Heart right ventricle (tissue), 16 donors: ENCODE measurements around the gene LRRC7. TPM values are rescaled to one million over a fixed set of nuclear protein-coding genes. Genes with fewer than 3 reads are reported as not detected.

Source experiments
- ATAC-seq, 8 donors: fragments of 200-7000 bp; cut with Tn5 transposase; one replicate each; pipeline ENCODE4 v1.9.1; 2020; ENCODE audit warnings: mild to moderate bottlenecking in 8 of 8, moderate library complexity in 8 of 8, moderate number of reproducible peaks in 1 of 8
- DNase-seq, 2 donors: peaks; one replicate each; pipeline ENCODE4 v3.0.0-alpha.2; 2020
- H3K27ac ChIP-seq, 10 donors: fragments of 200-600 bp; sonication (generic) in 2 of 10; one replicate each; pipeline versions ENCODE4 v1.5.0 to v1.8.0; 2020 to 2022; ENCODE audit warnings: mild to moderate bottlenecking in 3 of 10
- H3K27me3 ChIP-seq, 7 donors: fragments of 200-600 bp; one replicate each; pipeline ENCODE4 v1.8.0; 2021 to 2022; ENCODE audit warnings: mild to moderate bottlenecking in 2 of 7
- H3K36me3 ChIP-seq, 9 donors: fragments of 200-600 bp; sonication (generic) in 1 of 9; one replicate each; pipeline versions ENCODE4 v1.5.0 to v1.8.0; 2020 to 2022; ENCODE audit warnings: mild to moderate bottlenecking in 2 of 9
- H3K4me1 ChIP-seq, 9 donors: fragments of 200-600 bp; sonication (generic) in 1 of 9; one replicate each; pipeline versions ENCODE4 v1.5.0 to v1.8.0; 2020 to 2022; ENCODE audit warnings: mild to moderate bottlenecking in 4 of 9
- H3K4me3 ChIP-seq, 10 donors: fragments of 200-600 bp; sonication (generic) in 2 of 10; one replicate each; pipeline versions ENCODE4 v1.5.0 to v1.8.0; 2020 to 2022; ENCODE audit warnings: mild to moderate bottlenecking in 7 of 10, moderate library complexity in 2 of 10
- H3K9me3 ChIP-seq, 11 donors: fragments of 200-600 bp in 10 of 11; sonication (generic) in 2 of 11; one replicate each; pipeline versions ENCODE4 v1.5.0 to v1.8.0; 2013 to 2022; ENCODE audit warnings: mild to moderate bottlenecking in 2 of 11, control low read depth in 1 of 11, moderate library complexity in 1 of 11
- WGBS, 2 donors: extraction: QIAGEN DNeasy Blood & Tissue Kit; methylation state at CpG; one replicate each; pipeline ENCODE4 v1.1.7; 2013; ENCODE audit warnings: inconsistent platforms in 1 of 2; 5-methylcytosine and 5-hydroxymethylcytosine counted together
- intact Hi-C, 10 donors: fragments of 100-400 bp; cut with DNase I; formaldehyde crosslinking; loops; one replicate each; pipeline versions ENCODE4 v1.11.1 to v1.14.2; 2022
- polyA plus RNA-seq, 2 donors: library from polyadenylated mRNA; stranded (reverse); fragments of 200-250 nt; gene quantifications; one replicate each; pipeline ENCODE4 v1.2.3, GENCODE V29; 2013
- total RNA-seq, 10 donors: library from RNA; stranded (reverse); fragmentation: NEBNext Ultra II Directional in 3 of 10; extraction: Animal tissue kit (Norgen Biotek cat#: 25700) in 3 of 10; gene quantifications; one replicate each; pipeline versions ENCODE4 v1.2.1 to v1.2.4, GENCODE V29; 2021 to 2023
- TF ChIP-seq, protein P1 (sequence below), 9 donors: fragments of 200-600 bp; sonication (generic) in 2 of 9; IDR thresholded peaks; one replicate each; pipeline versions ENCODE4 v1.5.0 to v1.8.0; 2021 to 2022; ENCODE audit warnings: antibody characterized with exemption in 9 of 9, mild to moderate bottlenecking in 5 of 9, moderate library complexity in 1 of 9
- donor health status: Arrhythmogenic right ventricular cardiomyopathy.
- donor health status: ischemic (EF 13 %, LVEDD 7.1; RV severe dilation, severe dysfunction).
- donor health status: healthy with polysubstance abuse.
- donor health status: DM: no; HTN: yes; CAD: no.
- donor health status: DM: no; HTN: no; CAD: no.
- donor health status: ischemic (EF 25% LVEDD 6.9; RV normal size, moderate dysfunction).
- donor health status: ischemic (EF 25% LVEDD 5.7; RV mildly dilated, moderate dysfunction).
- donor health status: healthy.
- donor health status: DM: yes; HTN: yes; CAD: no.
- donor health status: Ischemic cardiomyopathy.
- donor health status: ischemic (EF 35%, LVEDD 5.7; RV mildly dilated, moderate dysfunction).
- donor health status: nonischemic (EF 11% LVEDD 7.7; RV severe dilation, severe dysfunction).
- donor health status: DM: yes; HTN: yes; CAD: no.
- donor health status: PGD.
- donor health status: ischemic (EF 29% LVEDD 5.4; RV normal size, mild dysfunction).
- donor health status: nonischemic (EF 23%, LVEDD 6.1; RV moderate dilation, normal function).

Gene LRRC7
- total and polyA plus RNA-seq, 12 donors, result 0.03 to 2.1 (median 0.59) TPM

DNA sequence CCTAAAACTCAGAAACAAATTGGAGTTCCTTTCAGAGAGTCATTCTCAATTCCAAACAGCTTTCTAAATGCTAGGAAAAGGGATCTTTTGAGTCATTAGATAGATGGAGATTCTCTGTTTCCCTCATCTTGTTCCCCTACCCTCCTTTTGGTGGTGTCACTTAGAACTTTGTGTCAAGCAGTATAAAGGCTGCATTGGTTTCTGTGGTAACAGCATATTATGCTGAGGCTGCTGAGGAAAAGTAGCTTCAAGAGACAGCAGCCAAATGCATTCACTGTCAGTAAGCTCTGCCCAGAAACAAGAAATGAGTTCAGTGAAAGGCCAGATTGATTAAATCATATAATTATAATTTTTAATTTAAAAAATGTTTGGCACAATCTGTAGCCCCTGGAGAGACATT, 493.5 kb downstream of the LRRC7 start:
- Histone ChIP-seq H3K27ac (no peak overlapping the region), H3K36me3 (no peaks in the 10 kb centered on the region), H3K4me1 (no peaks in the 10 kb centered on the region), H3K4me3 (no peak overlapping the region), H3K9me3 (no peaks in the 10 kb centered on the region), H3K27me3 (no peaks in the 10 kb centered on the region)
- TF ChIP-seq, protein P1, sequence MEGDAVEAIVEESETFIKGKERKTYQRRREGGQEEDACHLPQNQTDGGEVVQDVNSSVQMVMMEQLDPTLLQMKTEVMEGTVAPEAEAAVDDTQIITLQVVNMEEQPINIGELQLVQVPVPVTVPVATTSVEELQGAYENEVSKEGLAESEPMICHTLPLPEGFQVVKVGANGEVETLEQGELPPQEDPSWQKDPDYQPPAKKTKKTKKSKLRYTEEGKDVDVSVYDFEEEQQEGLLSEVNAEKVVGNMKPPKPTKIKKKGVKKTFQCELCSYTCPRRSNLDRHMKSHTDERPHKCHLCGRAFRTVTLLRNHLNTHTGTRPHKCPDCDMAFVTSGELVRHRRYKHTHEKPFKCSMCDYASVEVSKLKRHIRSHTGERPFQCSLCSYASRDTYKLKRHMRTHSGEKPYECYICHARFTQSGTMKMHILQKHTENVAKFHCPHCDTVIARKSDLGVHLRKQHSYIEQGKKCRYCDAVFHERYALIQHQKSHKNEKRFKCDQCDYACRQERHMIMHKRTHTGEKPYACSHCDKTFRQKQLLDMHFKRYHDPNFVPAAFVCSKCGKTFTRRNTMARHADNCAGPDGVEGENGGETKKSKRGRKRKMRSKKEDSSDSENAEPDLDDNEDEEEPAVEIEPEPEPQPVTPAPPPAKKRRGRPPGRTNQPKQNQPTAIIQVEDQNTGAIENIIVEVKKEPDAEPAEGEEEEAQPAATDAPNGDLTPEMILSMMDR (IDR thresholded peaks at IDR 0.05), result no peak
- intact Hi-C loops, result no loop called here
- DNase-seq (no peak), ATAC-seq (no peak)

DNA sequence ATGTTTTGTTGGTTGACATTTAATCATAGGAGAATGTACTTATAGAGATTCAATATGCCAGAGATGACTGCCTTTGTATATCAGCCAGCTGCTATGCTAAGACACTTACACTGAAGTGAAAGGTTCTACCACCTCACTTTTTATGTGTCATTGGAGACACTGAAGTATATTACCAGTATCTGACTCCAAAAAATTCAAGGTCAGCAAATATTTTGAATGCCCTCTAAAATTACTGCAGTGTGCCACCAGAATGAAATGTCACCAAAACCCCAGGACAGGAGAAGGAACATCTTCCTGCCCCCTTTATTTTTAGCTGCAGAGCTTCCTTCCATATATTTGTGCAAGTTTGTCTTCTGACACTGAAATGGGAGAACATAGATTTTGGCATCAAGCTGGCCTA, 496.1 kb downstream of the LRRC7 start:
- TF ChIP-seq, protein P1 (IDR thresholded peaks at IDR 0.05), result no peak
- no peaks in the 10 kb centered on the region for H3K4me1 ChIP-seq
- intact Hi-C loops, result no loop called here
- H3K27me3 ChIP-seq, result no peaks in the 10 kb centered on the region
- H3K36me3 ChIP-seq, result no peaks in the 10 kb centered on the region
- ATAC-seq (no peak), DNase-seq (no peak)
- H3K27ac ChIP-seq, result no peak overlapping the region
- no peaks in the 10 kb centered on the region for H3K9me3 ChIP-seq
- no peak overlapping the region for H3K4me3 ChIP-seq

DNA sequence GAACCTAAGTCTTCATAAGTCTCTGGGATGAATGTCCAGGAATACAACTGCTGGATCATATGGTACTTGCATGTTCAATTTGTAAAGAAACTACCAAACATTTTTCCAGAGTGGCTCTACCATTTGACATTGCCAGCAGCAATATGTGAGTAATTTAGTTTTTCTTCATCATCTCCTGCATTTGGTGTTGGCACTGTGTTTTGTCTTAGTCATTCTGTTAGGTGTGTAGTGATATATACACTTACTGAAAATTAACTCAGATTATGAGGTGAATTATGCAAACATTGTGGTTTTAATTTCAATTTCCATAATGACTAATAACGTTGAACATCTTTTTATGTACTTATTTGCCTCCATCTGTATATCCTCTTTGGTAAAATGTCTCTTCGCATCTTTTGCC, 499.0 kb downstream of the LRRC7 start:
- H3K27ac ChIP-seq, result no peak overlapping the region
- no peak for DNase-seq
- no peaks in the 10 kb centered on the region for H3K27me3 ChIP-seq
- no peaks in the 10 kb centered on the region for H3K4me1 ChIP-seq
- TF ChIP-seq, protein P1 (IDR thresholded peaks at IDR 0.05), result no peak
- H3K36me3 ChIP-seq, result no peaks in the 10 kb centered on the region
- H3K4me3 ChIP-seq, result no peak overlapping the region
- no peaks in the 10 kb centered on the region for H3K9me3 ChIP-seq
- intact Hi-C loops, result no loop called here
- WGBS, 2 donors, result 46 to 76% methylated on average over 2 of the region's 2 CpGs
- ATAC-seq, result no peak

DNA sequence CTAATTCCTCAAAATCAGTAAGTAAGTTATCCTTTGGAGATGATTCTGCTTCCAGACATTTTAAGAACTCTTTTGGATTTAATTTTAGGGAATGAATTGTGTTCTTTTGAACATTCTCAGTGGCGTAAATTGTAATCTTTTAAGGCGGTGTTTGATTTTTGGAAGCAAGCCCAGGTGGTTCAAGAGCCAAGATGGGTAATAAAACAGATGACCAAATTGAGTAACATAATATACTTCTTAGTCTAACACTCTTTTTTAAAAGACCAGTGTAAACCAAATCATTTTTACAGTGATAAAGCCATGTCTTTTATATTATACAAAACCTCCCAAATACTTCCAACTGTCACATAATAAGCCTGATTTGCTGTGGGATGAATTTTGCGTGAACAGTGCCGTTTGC, 503.9 kb downstream of the LRRC7 start:
- no peak overlapping the region for H3K4me3 ChIP-seq
- intact Hi-C loops, result no loop called here
- TF ChIP-seq, protein P1 (IDR thresholded peaks at IDR 0.05), result no peak
- no peaks in the 10 kb centered on the region for H3K27me3 ChIP-seq
- no peaks in the 10 kb centered on the region for H3K9me3 ChIP-seq
- no peaks in the 10 kb centered on the region for H3K36me3 ChIP-seq
- H3K27ac ChIP-seq, result no peak overlapping the region
- 48 to 49% methylated on average over 4 of the region's 4 CpGs for WGBS, 2 donors
- H3K4me1 ChIP-seq, result no peaks in the 10 kb centered on the region
- DNase-seq (peak in 1 of 2 donors; percentile 4), ATAC-seq (no peak)

DNA sequence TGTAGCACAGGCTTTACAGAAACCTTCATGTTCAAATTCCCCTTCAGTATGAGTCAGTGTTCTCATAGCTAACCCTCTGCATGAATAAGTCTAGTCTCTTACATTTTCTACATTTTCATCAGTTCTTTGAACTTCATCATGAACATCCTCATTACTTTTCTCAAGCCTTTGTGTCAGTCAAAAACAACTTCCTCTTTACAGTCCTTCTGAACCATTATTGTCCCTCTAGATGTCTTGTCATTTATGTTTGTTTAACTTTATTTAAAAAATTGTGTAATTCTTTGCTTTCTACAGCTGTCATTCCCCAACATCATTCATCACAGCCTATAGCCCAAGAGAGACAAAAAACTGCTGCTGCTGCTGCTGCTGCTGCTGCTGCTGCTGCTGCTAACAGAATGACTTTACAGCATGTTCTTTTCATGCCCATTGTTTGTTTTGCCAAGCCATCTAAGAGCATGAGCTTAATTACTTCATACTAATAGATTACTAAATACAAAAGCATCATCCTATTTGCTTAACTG, 504.6 kb downstream of the LRRC7 start:
- DNase-seq (no peak), ATAC-seq (no peak)
- Histone ChIP-seq H3K9me3 (no peaks in the 10 kb centered on the region), H3K36me3 (no peaks in the 10 kb centered on the region), H3K4me1 (no peaks in the 10 kb centered on the region), H3K27ac (no peak overlapping the region), H3K4me3 (no peak overlapping the region), H3K27me3 (no peaks in the 10 kb centered on the region)
- TF ChIP-seq, protein P1 (IDR thresholded peaks at IDR 0.05), result no peak
- intact Hi-C loops, result no loop called here
